ENCODE measurements around the gene ZNF511.
"Not testable (repeated sequence)": the region's sequence is repeated elsewhere in the genome, so short reads cannot be mapped to it uniquely, and the experiment has no call there.

ZNF511 gene

GRCh38 chr10:133308421-133309099 lies at the start of gene ZNF511, which contains the start of gene TUBGCP2:
Gene ZNF511 (plus strand): TSS chr10:133308914. CDS start chr10:133308944, 30 bp downstream.
Gene TUBGCP2 (minus strand): TSS chr10:133308872. CDS start chr10:133302941, 5,931 bp downstream.
- no peak for DNase-seq (ENCODE audit: low read depth)

- peak; percentile 8 for DNase-seq (ENCODE audit: low read depth)
Observed at GRCh38 chr10:133259602-133259989, 49.1 kb upstream of the ZNF511 start.

GRCh38 chr10:133260895-133261725 lies 47.6 kb upstream of the ZNF511 start:
- DNase-seq (ENCODE audit: low read depth), result no peak

- no peak for DNase-seq (ENCODE audit: low read depth)
Observed at GRCh38 chr10:133261726-133262325, 46.9 kb upstream of the ZNF511 start.

- no peak for DNase-seq (ENCODE audit: low read depth)
Observed at GRCh38 chr10:133262696-133263095, 46.0 kb upstream of the ZNF511 start.

GRCh38 chr10:133263674-133264073 lies 45.0 kb upstream of the ZNF511 start:
- no peak for DNase-seq (ENCODE audit: low read depth)

- DNase-seq (ENCODE audit: low read depth), result no peak
Observed at GRCh38 chr10:133264461-133264860, 44.3 kb upstream of the ZNF511 start.

GRCh38 chr10:133265052-133265451 lies 43.7 kb upstream of the ZNF511 start:
- DNase-seq (ENCODE audit: low read depth), result not testable (repeated sequence)

- DNase-seq (ENCODE audit: low read depth), result no peak
Observed at GRCh38 chr10:133266056-133266795, 42.5 kb upstream of the ZNF511 start.

- DNase-seq (ENCODE audit: low read depth), result no peak
Observed at GRCh38 chr10:133267293-133267692, 41.4 kb upstream of the ZNF511 start.

- no peak for DNase-seq (ENCODE audit: low read depth)
Observed at GRCh38 chr10:133267829-133268228, 40.9 kb upstream of the ZNF511 start.

- DNase-seq (ENCODE audit: low read depth), result no peak
Observed at GRCh38 chr10:133268532-133268931, 40.2 kb upstream of the ZNF511 start.

GRCh38 chr10:133269367-133269766 lies 39.3 kb upstream of the ZNF511 start:
- no peak for DNase-seq (ENCODE audit: low read depth)

- no peak for DNase-seq (ENCODE audit: low read depth)
Observed at GRCh38 chr10:133270204-133270603, 38.5 kb upstream of the ZNF511 start.

GRCh38 chr10:133270773-133271297 lies 37.9 kb upstream of the ZNF511 start:
- no peak for DNase-seq (ENCODE audit: low read depth)

GRCh38 chr10:133271521-133272300 lies 37.0 kb upstream of the ZNF511 start:
- no peak for DNase-seq (ENCODE audit: low read depth)

- DNase-seq (ENCODE audit: low read depth), result no peak
Observed at GRCh38 chr10:133272301-133272963, 36.3 kb upstream of the ZNF511 start.

GRCh38 chr10:133272964-133273420 lies 35.7 kb upstream of the ZNF511 start:
- DNase-seq (ENCODE audit: low read depth), result no peak

GRCh38 chr10:133273534-133274143 lies 35.1 kb upstream of the ZNF511 start:
- no peak for DNase-seq (ENCODE audit: low read depth)

All from HS-27A (cell line).